Testis (tissue), 3 donors: Measurements from ENCODE around the gene KRTAP5-9. TPM values are rescaled to one million over a fixed set of nuclear protein-coding genes. Genes with fewer than 3 reads are reported as not detected.
"Not testable (repeated sequence)": the region's sequence is repeated elsewhere in the genome, so short reads cannot be mapped to it uniquely, and the experiment has no call there.

Experiments
- DNase-seq: peaks from one replicate; pipeline ENCODE4 v3.0.0-alpha.2; 2019
- H3K27ac ChIP-seq, 2 donors: fragments of 200-600 bp; sonication (generic); one replicate each; pipeline ENCODE4 v1.5.1; 2019
- H3K27me3 ChIP-seq: fragments of 200-600 bp; sonication (generic); one replicate; pipeline ENCODE4 v1.5.1; 2019
- H3K36me3 ChIP-seq: fragments of 200-600 bp; sonication (generic); one replicate; pipeline ENCODE4 v1.5.1; 2017; ENCODE audit warnings: low read depth; ENCODE audit errors: missing control alignments
- H3K4me1 ChIP-seq: fragments of 200-600 bp; sonication (generic); one replicate; pipeline ENCODE4 v1.5.1; 2019
- H3K4me3 ChIP-seq, 2 donors: fragments of 200-600 bp; sonication (generic); one replicate each; pipeline ENCODE4 v1.5.1; 2017 to 2019
- H3K9me3 ChIP-seq: fragments of 200-600 bp; sonication (generic); one replicate; pipeline ENCODE4 v1.5.1; 2017
- POLR2A ChIP-seq: fragments of 450-650 bp; IDR thresholded peaks from one replicate; pipeline ENCODE4 v1.6.1; 2017; ENCODE audit warnings: antibody characterized with exemption, mild to moderate bottlenecking, moderate library complexity
- WGBS, 2 donors: methylation state at CpG; one replicate each; pipeline ENCODE4 v1.1.5; 2018; 5-methylcytosine and 5-hydroxymethylcytosine counted together
- intact Hi-C: fragments of 100-400 bp; cut with DNase I; formaldehyde crosslinking; loops from one replicate; pipeline ENCODE4 v1.15.1; 2023; ENCODE audit warnings: low total_unique reads
- polyA plus RNA-seq: library from polyadenylated mRNA; stranded (reverse); fragments of 350-450 nt; fragmentation: Illumina TruSeq; extraction: RNeasy Lipid Tissue Mini Kit (QIAGEN cat#74804); gene quantifications from one replicate; pipeline ENCODE4 v1.2.3, GENCODE V29; 2014; ENCODE audit warnings: low read depth, low replicate concordance; ENCODE audit not compliant: insufficient read depth
- total RNA-seq, 2 donors: library from RNA; depleted of rRNA; stranded (reverse); fragments of >200 nt; gene quantifications; one replicate each; pipeline ENCODE4 v1.2.3, GENCODE V29; 2016
- TF ChIP-seq, protein P1 (sequence below), 3 experiments: fragments of 450-650 bp in 2 of 3; fragments of 200-600 bp in 1 of 3; sonication (generic) in 1 of 3; IDR thresholded peaks; one replicate each; pipeline ENCODE4 v1.5.1; 2016 to 2019; ENCODE audit warnings: antibody characterized with exemption in 3 of 3, mild to moderate bottlenecking in 2 of 3, moderate library complexity in 1 of 3

The KRTAP5-9 gene
- total and polyA plus RNA-seq, 3 donors from 2014 or later: 1.4 to 3.6 (median 1.5) TPM

DNA sequence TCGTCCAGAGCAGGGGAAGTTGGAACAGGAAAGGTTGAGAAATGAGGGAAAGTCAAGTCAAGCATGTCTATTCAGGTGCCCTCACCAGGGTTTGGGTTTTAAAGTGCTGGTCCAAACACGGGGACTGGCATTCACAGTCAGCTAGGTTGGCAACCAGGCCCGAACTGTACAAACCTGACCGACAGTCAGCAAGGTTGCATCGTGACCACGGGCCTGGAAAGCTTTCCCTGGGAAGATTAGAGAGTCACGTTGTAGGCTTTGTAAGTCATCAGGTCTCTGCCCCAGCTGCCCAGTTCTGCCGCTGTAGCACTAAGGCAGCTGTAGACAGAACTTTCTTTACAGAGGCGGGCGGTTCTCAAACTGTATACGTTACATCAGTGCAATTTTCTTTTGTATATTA lies 24.6 kb downstream of the KRTAP5-9 start:
- DNase-seq: no peak
- Histone ChIP-seq H3K36me3 (no peaks in the 10 kb centered on the region), H3K4me1 (no peaks in the 10 kb centered on the region), H3K4me3 (no peak overlapping the region), H3K27ac (no peak overlapping the region), H3K9me3 (no peaks in the 10 kb centered on the region), H3K27me3 (no peaks in the 10 kb centered on the region)
- 83 to 84% methylated on average over 11 of the region's 11 CpGs for WGBS, 2 donors
- intact Hi-C loops: no loop called here
- TF ChIP-seq, protein P1, sequence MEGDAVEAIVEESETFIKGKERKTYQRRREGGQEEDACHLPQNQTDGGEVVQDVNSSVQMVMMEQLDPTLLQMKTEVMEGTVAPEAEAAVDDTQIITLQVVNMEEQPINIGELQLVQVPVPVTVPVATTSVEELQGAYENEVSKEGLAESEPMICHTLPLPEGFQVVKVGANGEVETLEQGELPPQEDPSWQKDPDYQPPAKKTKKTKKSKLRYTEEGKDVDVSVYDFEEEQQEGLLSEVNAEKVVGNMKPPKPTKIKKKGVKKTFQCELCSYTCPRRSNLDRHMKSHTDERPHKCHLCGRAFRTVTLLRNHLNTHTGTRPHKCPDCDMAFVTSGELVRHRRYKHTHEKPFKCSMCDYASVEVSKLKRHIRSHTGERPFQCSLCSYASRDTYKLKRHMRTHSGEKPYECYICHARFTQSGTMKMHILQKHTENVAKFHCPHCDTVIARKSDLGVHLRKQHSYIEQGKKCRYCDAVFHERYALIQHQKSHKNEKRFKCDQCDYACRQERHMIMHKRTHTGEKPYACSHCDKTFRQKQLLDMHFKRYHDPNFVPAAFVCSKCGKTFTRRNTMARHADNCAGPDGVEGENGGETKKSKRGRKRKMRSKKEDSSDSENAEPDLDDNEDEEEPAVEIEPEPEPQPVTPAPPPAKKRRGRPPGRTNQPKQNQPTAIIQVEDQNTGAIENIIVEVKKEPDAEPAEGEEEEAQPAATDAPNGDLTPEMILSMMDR (IDR thresholded peaks at IDR 0.05): no peak
- TF ChIP-seq POLR2A: no peak

DNA sequence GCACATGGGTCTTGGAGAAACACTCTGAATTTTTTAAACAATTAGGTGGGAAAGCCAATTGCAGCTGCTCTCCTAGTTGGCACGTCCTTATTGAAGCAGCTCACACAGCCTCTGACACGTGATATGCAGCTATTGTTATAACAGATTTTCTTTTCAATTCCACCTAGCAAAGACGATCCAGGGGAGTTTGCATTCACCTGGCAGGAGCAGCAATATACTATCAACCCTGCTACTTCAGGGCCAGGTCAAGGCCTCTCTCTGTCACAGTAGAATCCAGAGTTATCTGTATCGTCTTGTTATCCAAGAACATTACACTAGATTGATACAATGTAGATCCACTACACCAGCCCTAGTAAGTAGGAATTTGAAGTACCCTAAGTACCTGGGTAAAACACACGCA lies 26.2 kb downstream of the KRTAP5-9 start:
- no peaks in the 10 kb centered on the region for H3K27me3 ChIP-seq
- WGBS, 2 donors: 58 to 75% methylated on average over 5 of the region's 5 CpGs
- no peak overlapping the region for H3K27ac ChIP-seq
- DNase-seq: no peak
- TF ChIP-seq POLR2A: no peak
- TF ChIP-seq, protein P1 (IDR thresholded peaks at IDR 0.05): no peak
- intact Hi-C loops: no loop called here
- H3K4me1 ChIP-seq: no peaks in the 10 kb centered on the region
- no peaks in the 10 kb centered on the region for H3K9me3 ChIP-seq
- no peak overlapping the region for H3K4me3 ChIP-seq
- H3K36me3 ChIP-seq: no peaks in the 10 kb centered on the region

DNA sequence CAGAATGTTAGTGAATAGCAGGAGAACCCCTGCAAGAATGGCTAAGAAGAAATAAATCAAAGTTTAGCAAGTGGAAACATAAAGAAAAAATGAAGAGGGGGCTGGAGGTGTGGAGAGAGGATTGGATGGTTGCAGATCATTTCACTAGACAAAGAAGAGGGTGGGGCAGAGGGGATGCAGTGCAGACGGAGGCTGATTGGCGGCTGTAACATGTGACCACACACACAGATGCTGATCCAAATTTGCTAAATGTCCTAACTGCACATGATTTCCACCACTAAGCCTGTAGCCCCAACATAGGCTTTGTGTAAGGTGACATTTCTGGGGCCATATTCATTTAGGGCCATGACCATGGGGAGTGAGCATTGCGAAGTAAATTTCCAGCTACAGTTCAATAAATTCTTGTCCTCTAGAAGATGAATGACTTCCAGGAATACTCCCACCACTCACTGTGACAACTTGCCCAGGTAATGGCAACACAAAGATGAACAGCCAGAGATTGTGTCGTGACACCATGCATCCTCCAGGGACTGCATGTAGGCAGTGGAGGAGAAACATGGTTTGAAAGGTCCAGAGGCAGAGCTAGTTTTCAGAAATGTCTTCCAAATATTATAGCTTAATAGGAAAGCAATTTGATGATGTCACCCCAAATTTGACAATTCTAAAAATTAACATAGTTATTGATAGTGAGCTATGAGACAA lies 27.7 kb downstream of the KRTAP5-9 start:
- H3K27ac ChIP-seq: no peak overlapping the region
- intact Hi-C loops: no loop called here
- H3K4me3 ChIP-seq: no peak overlapping the region
- no peak for TF ChIP-seq POLR2A
- TF ChIP-seq, protein P1 (IDR thresholded peaks at IDR 0.05): no peak
- no peaks in the 10 kb centered on the region for H3K9me3 ChIP-seq
- no peaks in the 10 kb centered on the region for H3K27me3 ChIP-seq
- DNase-seq: no peak
- no peaks in the 10 kb centered on the region for H3K36me3 ChIP-seq
- no peaks in the 10 kb centered on the region for H3K4me1 ChIP-seq
- 81 to 82% methylated on average over 4 of the region's 4 CpGs for WGBS, 2 donors

DNA sequence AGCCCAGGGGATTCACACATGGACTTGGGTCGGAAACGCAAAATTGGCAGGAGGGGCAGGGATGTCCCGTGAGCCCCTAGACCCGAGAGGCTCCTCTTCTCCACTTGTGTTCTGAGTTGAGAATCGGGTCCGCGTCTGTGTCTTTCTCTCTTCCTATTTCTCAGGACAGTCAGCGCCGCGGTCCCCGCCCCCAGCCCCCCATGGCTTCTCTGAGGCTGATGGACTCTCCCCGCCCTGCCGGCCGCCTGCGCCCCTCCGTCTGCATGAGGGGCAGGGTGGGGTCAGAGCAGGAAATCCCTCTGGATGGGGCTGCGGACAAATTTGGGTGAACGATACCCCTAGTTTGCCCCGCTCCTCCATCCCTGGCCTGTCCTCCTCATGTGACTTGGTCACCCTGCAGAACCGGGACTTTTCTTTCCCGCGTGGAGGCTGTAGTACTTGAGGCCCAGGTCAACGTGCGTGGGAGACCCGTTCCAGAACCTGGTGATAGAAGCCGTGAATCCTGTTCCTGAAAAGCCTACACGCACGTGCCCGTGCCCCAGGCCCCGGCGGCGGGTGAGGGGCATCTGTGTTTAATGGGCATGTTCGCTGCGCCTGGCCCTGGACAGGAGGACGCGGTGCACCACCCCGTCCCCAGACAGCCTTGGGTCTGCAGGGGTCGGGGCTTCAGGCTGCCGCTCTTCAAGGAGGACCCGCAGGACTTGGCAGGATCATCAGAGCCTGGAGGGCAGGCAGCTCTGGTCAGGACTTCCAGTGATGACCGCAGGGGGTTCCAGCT lies 28.7 kb downstream of the KRTAP5-9 start:
- not testable (repeated sequence) for H3K9me3 ChIP-seq
- 75% methylated on average over 17 to 34 of the region's 41 CpGs for WGBS, 2 donors

DNA sequence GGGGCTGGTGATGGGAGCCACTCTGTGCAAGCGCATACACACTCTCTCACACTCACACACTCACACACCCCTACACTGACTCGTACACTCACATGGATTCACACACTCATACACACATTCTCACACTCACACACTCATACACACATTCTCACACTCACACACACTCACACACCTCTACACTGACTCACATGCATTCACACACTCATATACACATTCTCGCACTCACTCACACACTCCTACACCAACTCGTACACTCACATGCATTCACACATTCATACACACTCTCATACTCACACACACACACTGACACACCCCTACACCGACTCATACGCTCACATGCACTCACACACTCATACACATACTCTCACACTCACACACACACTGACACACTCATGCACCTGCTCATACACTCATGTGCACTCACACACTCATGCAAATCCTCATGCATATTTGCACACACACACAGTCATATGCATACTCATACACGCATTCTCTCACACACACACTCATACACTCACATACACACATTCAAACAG lies 29.3 kb downstream of the KRTAP5-9 start:
- Histone ChIP-seq H3K4me3 (no peak overlapping the region), H3K36me3 (no peaks in the 10 kb centered on the region), H3K9me3 (no peaks in the 10 kb centered on the region), H3K27me3 (no peaks in the 10 kb centered on the region), H3K27ac (no peak overlapping the region), H3K4me1 (no peaks in the 10 kb centered on the region)
- no peak for DNase-seq
- intact Hi-C loops: no loop called here
- WGBS, 2 donors: 57 to 76% methylated on average over 7 of the region's 7 CpGs
- TF ChIP-seq POLR2A: no peak
- TF ChIP-seq, protein P1 (IDR thresholded peaks at IDR 0.05): no peak

More for the DNA sequence above, 28.7 kb downstream of the KRTAP5-9 start:
- H3K36me3 ChIP-seq, DNase-seq, H3K27ac ChIP-seq, H3K4me1 ChIP-seq, H3K27me3 ChIP-seq, intact Hi-C loops, H3K4me3 ChIP-seq: not testable (repeated sequence)

DNA sequence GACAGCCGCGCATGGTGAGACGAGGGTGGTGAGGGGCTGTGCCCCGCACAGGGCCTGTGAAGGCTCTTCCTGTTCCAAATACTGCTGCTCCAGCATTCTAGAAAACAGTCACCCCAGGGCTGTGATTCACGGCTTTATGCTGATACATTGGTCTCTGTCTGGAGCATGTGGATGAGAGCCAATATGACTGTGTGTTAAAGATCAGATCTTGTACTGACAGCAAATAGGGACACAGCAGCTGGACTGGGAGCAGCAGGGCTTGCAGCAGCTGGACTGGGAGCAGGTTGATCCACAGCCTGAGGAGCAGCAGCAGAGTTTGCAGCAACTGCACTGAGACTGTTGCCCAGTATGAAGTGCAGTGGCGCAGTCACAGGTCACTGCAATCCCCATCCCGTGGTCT lies 31.3 kb downstream of the KRTAP5-9 start:
- intact Hi-C loops, H3K4me1 ChIP-seq, H3K27ac ChIP-seq, H3K36me3 ChIP-seq, H3K9me3 ChIP-seq, H3K27me3 ChIP-seq, H3K4me3 ChIP-seq, DNase-seq: not testable (repeated sequence)
- WGBS, 2 donors: 60 to 74% methylated on average over 6 to 7 of the region's 7 CpGs
